Measurements from ENCODE around the gene ANO8. TPM values are rescaled to one million over a fixed set of nuclear protein-coding genes. Genes with fewer than 3 reads are reported as not detected.

The ANO8 gene
- polyA plus RNA-seq, 1 of the 3 experiments (the other 2 are of a cell fraction) = 7.8 TPM

DNA sequence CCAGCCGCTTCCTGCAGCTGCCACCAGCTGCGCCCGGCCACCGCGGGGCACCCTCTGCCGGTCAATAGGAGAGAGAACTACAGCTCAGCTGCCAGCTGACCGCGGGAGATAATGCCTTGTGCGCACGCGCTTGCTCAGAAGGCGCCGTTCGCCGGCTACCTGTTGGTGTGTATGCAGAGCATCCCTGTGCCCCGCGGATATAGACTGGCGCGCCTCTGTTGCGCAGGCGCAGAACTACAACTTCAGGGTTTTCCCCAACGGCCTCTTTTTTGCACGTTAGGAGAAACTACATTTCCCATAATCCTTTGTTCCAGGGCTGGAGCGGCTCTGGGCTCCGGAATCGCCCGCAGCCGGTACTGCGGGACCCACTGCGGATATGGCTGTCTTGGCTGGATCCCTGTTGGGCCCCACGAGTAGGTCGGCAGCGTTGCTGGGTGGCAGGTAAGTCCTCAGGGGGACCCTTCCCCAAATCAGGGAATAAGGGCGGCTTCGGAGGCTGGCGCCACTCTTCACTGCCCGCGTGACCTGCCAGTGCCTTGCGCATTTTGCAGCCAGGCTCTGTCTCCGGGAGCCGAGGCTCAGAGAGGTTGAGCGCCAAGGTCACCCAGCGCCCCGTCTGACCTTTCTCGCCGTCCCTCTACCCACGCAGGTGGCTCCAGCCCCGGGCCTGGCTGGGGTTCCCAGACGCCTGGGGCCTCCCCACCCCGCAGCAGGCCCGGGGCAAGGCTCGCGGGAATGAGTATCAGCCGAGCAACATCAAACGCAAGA, 29.0 kb downstream of the ANO8 start, which contains the start of gene MRPL34 (continued):
- TF ChIP-seq, protein P1, sequence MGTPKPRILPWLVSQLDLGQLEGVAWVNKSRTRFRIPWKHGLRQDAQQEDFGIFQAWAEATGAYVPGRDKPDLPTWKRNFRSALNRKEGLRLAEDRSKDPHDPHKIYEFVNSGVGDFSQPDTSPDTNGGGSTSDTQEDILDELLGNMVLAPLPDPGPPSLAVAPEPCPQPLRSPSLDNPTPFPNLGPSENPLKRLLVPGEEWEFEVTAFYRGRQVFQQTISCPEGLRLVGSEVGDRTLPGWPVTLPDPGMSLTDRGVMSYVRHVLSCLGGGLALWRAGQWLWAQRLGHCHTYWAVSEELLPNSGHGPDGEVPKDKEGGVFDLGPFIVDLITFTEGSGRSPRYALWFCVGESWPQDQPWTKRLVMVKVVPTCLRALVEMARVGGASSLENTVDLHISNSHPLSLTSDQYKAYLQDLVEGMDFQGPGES (IDR thresholded peaks at IDR 0.05; ENCODE audit: low read depth, low read length) = peak; percentile 1; the same call in 1 of the 2 replicates
- TF ChIP-seq MEF2A (IDR thresholded peaks at IDR 0.05; ENCODE audit: borderline replicate concordance, low read depth) (no peak), ZBTB33 (IDR thresholded peaks at IDR 0.05; ENCODE audit: borderline replicate concordance, low read depth) (no peak), FOSL2 (IDR thresholded peaks at IDR 0.05; ENCODE audit: borderline replicate concordance, low read depth) (no peak), JUND (IDR thresholded peaks at IDR 0.05) (no peak), SMC3 (IDR thresholded peaks at IDR 0.05; ENCODE audit: low read depth, low read length) (no peak; the same call in 1 of the 2 replicates), TAF1 (IDR thresholded peaks at IDR 0.05; ENCODE audit: borderline replicate concordance, low read depth, low read length) (peak; percentile 49), RAD21 (IDR thresholded peaks at IDR 0.05; ENCODE audit: low read length) (peak; percentile 46; the same call in 1 of the 2 replicates), TEAD4 (IDR thresholded peaks at IDR 0.05; ENCODE audit: borderline replicate concordance, insufficient read depth) (0 out of 2 replicates have a peak, but pooled peaks have one; percentile 7), POLR2AphosphoS5 (IDR thresholded peaks at IDR 0.05; ENCODE audit: low read depth, low read length) (peak; percentile 81), SIN3A (IDR thresholded peaks at IDR 0.05; ENCODE audit: borderline replicate concordance, low read depth, low read length) (no peak), NRF1 (IDR thresholded peaks at IDR 0.05; ENCODE audit: low read depth, low read length) (peak; percentile 93), MXI1 (IDR thresholded peaks at IDR 0.05; ENCODE audit: low read depth, low read length) (peak; percentile 91), EP300 (IDR thresholded peaks at IDR 0.05; ENCODE audit: borderline replicate concordance in 1 of 2, low read depth in 1 of 2, low read length in 1 of 2) (peak in 1 of 2 experiments; percentile 54; a peak in 1 of 4 replicates), EZH2phosphoT487 (IDR thresholded peaks at IDR 0.05; ENCODE audit: borderline replicate concordance, low read depth) (no peak), ELF1 (IDR thresholded peaks at IDR 0.05) (peak; percentile 27; the same call in 1 of the 2 replicates)
- TF ChIP-seq, protein P2, sequence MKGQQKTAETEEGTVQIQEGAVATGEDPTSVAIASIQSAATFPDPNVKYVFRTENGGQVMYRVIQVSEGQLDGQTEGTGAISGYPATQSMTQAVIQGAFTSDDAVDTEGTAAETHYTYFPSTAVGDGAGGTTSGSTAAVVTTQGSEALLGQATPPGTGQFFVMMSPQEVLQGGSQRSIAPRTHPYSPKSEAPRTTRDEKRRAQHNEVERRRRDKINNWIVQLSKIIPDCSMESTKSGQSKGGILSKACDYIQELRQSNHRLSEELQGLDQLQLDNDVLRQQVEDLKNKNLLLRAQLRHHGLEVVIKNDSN (IDR thresholded peaks at IDR 0.05; ENCODE audit: borderline replicate concordance, low read depth) = peak; percentile 82
- TF ChIP-seq, protein P3, sequence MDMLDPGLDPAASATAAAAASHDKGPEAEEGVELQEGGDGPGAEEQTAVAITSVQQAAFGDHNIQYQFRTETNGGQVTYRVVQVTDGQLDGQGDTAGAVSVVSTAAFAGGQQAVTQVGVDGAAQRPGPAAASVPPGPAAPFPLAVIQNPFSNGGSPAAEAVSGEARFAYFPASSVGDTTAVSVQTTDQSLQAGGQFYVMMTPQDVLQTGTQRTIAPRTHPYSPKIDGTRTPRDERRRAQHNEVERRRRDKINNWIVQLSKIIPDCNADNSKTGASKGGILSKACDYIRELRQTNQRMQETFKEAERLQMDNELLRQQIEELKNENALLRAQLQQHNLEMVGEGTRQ (IDR thresholded peaks at IDR 0.05; ENCODE audit: borderline replicate concordance, low read depth, low read length) = no peak

Data from SK-N-SH (cell line).